Activated T-helper 17 cell treated with anti-CD3 and anti-CD28 coated beads, Interleukin-2, amount 50 U/mL, for 72 hours (primary cell): ENCODE data around the gene FBXO15. TPM values are rescaled to one million over a fixed set of nuclear protein-coding genes. Genes with fewer than 3 reads are reported as not detected.

Experiments used
- ATAC-seq: fragments of 150-1000 bp; cut with Tn5 transposase; replicated peaks from 2 replicates; pipeline ENCODE4 v1.10.0; 2021; ENCODE audit warnings: mild to moderate bottlenecking, moderate library complexity
- H3K27ac Mint-ChIP-seq: one replicate; pipeline ENCODE4 v1.8.0; 2022; ENCODE audit warnings: mixed read lengths
- H3K27me3 Mint-ChIP-seq: one replicate; pipeline ENCODE4 v1.8.0; 2022; ENCODE audit warnings: mixed read lengths
- H3K36me3 Mint-ChIP-seq: one replicate; pipeline ENCODE4 v1.8.0; 2022; ENCODE audit warnings: low read depth, mild to moderate bottlenecking, mixed read lengths
- H3K4me1 Mint-ChIP-seq: one replicate; pipeline ENCODE4 v1.8.0; 2022; ENCODE audit warnings: mixed read lengths
- H3K4me3 Mint-ChIP-seq: one replicate; pipeline ENCODE4 v1.8.0; 2022; ENCODE audit warnings: mild to moderate bottlenecking, mixed read lengths
- H3K9me3 Mint-ChIP-seq: one replicate; pipeline ENCODE4 v1.8.0; 2022; ENCODE audit warnings: mixed read lengths
- total RNA-seq, 2 donors: library from RNA; stranded (reverse); gene quantifications; one replicate each; pipeline ENCODE4 v1.2.3, GENCODE V29; 2022

Gene FBXO15
- total RNA-seq, 2 donors from 2014 or later, result 0.35 to 2.6 TPM

DNA sequence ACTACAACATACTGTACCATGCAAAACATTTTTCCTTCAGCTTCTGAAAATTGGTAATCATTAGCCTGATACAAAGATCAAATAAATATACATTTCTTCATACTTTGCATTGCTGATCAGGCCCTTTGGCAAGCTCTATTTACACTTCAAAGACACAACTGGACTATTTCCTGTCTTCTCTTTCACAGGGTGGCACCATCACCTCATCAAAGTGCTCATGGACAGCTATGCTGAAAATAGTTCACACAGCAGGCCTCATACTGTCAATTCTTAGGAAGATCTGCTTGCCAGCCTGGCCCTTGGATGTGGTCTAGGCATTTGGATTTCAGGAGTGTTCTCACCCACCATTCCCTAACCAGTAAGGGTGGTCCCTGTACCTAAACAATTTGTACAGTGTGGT is 33.9 kb downstream of the FBXO15 start:
- Mint-ChIP-seq H3K4me1 (no peaks in the 10 kb centered on the region), H3K9me3 (peaks cover under 1% of the 10 kb centered on the region), H3K36me3 (no peaks in the 10 kb centered on the region), H3K27ac (no peak overlapping the region), H3K27me3 (no peaks in the 10 kb centered on the region), H3K4me3 (no peak overlapping the region)
- ATAC-seq, result no peak

GRCh38 chr18:74110976-74111375 is 36.7 kb downstream of the FBXO15 start:
- no peaks in the 10 kb centered on the region for H3K27me3 Mint-ChIP-seq
- H3K36me3 Mint-ChIP-seq, result no peaks in the 10 kb centered on the region
- no peak overlapping the region for H3K4me3 Mint-ChIP-seq
- no peaks in the 10 kb centered on the region for H3K4me1 Mint-ChIP-seq
- H3K27ac Mint-ChIP-seq, result no peak overlapping the region
- ATAC-seq, result no peak
- H3K9me3 Mint-ChIP-seq, result peaks cover 4% of the 10 kb centered on the region

DNA sequence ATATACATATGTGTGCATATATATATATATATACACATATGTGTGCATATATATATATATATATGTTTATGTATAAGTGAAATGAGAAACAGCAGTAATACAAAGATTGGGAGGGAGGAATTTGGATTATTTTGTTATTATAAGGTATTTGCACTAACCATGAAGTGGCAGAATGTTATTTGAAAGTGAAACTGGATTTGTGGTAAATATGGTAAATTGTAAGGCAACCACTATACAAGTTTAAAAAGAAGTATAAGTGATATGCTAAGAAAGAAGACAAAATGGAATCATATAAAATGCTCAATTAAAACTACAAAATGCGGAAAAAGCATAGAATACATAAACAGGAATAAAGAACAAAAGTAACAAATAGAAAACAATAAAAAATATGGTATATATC is 37.5 kb downstream of the FBXO15 start:
- Mint-ChIP-seq H3K27ac (no peak overlapping the region), H3K4me3 (no peak overlapping the region), H3K4me1 (no peaks in the 10 kb centered on the region), H3K9me3 (peaks cover 4% of the 10 kb centered on the region), H3K27me3 (no peaks in the 10 kb centered on the region), H3K36me3 (no peaks in the 10 kb centered on the region)
- no peak for ATAC-seq

DNA sequence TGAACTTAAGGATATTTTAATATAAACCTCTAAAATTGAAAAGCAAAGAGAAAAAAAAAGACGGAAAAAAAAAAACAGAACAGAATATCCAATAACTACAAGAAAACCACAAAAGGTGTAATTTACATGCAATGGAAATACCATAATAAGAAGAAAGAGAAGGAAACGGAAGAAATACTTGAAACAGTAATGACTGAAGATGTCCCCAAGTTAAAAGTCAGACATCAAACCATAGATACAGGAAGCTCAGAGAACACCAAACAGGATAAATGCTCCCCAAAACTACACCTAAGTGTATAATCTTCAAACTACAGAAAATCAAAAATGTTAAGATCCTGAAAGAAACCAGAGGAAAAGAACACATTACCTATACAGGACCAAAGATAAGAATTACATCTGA is 39.2 kb downstream of the FBXO15 start:
- H3K4me1 Mint-ChIP-seq, result no peaks in the 10 kb centered on the region
- no peaks in the 10 kb centered on the region for H3K36me3 Mint-ChIP-seq
- H3K27me3 Mint-ChIP-seq, result no peaks in the 10 kb centered on the region
- H3K9me3 Mint-ChIP-seq, result peaks cover 7% of the 10 kb centered on the region
- no peak for ATAC-seq
- no peak overlapping the region for H3K27ac Mint-ChIP-seq
- H3K4me3 Mint-ChIP-seq, result no peak overlapping the region

DNA sequence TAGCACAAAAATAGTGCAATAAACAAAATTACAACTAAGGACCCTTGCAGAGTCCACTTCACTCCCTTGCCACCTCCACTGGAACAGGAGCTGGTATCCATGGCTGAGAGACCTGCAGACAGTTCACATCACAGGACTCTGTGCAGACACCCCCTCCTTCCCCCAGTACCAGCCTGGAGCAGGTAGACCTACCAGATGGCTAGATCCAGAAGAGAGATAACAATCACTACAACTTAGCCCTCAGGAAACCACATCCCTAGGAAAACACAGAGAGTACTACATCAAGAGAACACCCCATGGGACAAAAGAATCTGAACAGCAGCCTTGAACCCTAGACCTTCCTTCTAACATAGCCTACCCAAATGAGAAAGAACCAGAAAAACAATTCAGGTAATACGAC is 49.8 kb downstream of the FBXO15 start:
- Mint-ChIP-seq H3K4me3 (no peak overlapping the region), H3K36me3 (no peaks in the 10 kb centered on the region), H3K27me3 (peaks cover 22% of the 10 kb centered on the region), H3K9me3 (peaks cover 10% of the 10 kb centered on the region), H3K4me1 (no peaks in the 10 kb centered on the region), H3K27ac (no peak overlapping the region)
- no peak for ATAC-seq

DNA sequence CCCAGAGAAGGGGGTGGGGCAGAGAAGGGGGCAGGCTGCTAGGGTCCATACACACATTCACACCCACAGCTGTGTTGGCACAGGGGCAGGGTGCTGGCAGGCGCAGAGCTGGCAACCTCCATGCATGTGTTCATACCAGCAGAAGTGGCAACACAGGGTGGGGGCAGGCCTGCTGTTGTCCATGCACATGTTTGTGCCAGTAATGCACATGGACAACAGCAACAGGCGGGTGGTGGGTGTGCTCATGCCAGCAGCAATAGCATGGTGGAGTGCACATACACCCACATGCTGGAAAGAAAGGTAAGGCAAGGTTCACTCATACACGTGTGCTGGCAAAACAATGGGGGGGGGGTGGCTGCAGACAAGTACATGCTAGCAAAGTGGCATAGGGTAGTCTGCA is 54.7 kb downstream of the FBXO15 start:
- H3K27ac Mint-ChIP-seq, result no peak overlapping the region
- H3K4me3 Mint-ChIP-seq, result no peak overlapping the region
- peaks cover 20% of the 10 kb centered on the region for H3K27me3 Mint-ChIP-seq
- H3K36me3 Mint-ChIP-seq, result no peaks in the 10 kb centered on the region
- H3K9me3 Mint-ChIP-seq, result peaks cover 8% of the 10 kb centered on the region
- ATAC-seq, result no peak
- H3K4me1 Mint-ChIP-seq, result no peaks in the 10 kb centered on the region

DNA sequence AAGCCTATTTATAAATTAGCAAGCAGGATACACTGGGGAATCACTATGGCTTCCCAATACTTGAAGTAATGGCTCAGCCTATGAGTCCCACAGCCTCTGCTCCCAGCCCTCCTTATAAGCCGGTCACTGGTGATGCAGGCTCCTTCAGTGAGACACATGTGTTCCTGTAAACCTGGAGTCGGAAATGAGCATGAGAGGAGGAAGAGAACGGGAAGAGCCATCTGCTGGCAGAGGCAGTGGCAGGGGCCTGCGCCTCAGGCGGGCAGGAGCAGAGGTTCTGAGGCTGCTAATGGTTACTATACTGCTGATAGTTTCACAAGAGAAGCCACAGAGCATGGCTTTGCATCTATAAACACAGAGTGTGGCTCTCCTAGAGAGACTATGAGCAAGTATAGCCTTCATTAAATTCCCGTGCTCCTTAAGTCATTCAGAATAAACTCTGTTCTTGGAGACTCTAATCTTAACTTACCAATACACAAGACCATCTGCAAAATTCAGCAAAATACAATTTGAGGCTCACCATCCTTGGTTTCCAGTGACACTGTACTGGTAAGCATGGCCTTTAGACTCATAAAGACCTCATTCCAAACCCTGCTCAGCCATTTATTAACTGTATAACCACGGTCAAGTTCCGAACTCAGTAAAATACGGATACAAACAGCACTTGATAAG is 63.3 kb downstream of the FBXO15 start:
- Mint-ChIP-seq H3K27me3 (no peaks in the 10 kb centered on the region), H3K36me3 (no peaks in the 10 kb centered on the region), H3K9me3 (no peaks in the 10 kb centered on the region), H3K27ac (no peak overlapping the region), H3K4me1 (no peaks in the 10 kb centered on the region), H3K4me3 (no peak overlapping the region)
- ATAC-seq, result no peak

- no peak for ATAC-seq
- H3K27me3 Mint-ChIP-seq, result peaks cover 2% of the 10 kb centered on the region
- H3K4me1 Mint-ChIP-seq, result no peaks in the 10 kb centered on the region
- no peak overlapping the region for H3K27ac Mint-ChIP-seq
- H3K4me3 Mint-ChIP-seq, result no peak overlapping the region
- no peaks in the 10 kb centered on the region for H3K36me3 Mint-ChIP-seq
- no peaks in the 10 kb centered on the region for H3K9me3 Mint-ChIP-seq
These were observed 64.1 kb downstream of the FBXO15 start for GRCh38 chr18:74083557-74083952.

DNA sequence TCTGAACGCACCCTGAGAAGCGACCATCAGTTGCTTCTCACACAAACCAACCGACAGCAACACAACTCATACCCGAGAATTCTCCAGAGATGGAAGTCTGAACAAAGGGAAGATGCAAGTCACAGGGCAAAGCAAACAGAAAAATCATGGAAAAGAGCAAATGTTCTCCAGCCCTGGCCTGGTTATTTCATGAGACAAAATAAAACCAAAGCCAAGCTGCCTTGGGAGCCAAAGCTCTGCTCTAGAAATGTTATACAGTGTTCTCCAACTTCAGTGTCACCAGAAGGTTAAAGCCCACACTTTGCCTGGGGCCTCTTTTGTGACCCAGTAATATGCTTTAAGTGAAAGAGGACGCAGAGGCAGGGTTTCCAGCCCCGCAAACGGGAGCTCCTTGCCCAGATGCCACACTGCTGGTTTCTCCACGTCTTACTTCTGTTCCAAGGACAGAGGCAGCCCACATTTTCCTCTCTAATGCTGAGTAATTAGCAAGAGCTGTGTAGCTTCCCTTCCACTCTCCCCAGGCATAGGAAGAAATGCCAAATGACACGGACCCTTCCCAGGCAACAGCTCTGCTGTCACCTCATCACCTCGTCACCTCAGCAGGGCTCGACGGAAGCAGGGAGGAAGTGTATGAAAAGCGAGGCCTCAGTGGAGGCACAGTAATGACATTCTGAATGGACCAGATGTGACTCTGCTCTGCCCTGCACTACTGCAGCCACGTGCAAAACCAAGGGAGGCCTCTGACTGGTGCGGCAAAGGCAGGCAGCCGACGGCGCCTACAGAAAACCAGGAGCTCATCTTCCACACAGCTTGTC is 64.7 kb downstream of the FBXO15 start:
- H3K4me3 Mint-ChIP-seq, result peak overlapping the region; percentile 25
- peak overlapping the region; percentile 52 for H3K27ac Mint-ChIP-seq
- no peaks in the 10 kb centered on the region for H3K36me3 Mint-ChIP-seq
- no peaks in the 10 kb centered on the region for H3K9me3 Mint-ChIP-seq
- H3K4me1 Mint-ChIP-seq, result no peaks in the 10 kb centered on the region
- no peak for ATAC-seq
- peaks cover 3% of the 10 kb centered on the region for H3K27me3 Mint-ChIP-seq

DNA sequence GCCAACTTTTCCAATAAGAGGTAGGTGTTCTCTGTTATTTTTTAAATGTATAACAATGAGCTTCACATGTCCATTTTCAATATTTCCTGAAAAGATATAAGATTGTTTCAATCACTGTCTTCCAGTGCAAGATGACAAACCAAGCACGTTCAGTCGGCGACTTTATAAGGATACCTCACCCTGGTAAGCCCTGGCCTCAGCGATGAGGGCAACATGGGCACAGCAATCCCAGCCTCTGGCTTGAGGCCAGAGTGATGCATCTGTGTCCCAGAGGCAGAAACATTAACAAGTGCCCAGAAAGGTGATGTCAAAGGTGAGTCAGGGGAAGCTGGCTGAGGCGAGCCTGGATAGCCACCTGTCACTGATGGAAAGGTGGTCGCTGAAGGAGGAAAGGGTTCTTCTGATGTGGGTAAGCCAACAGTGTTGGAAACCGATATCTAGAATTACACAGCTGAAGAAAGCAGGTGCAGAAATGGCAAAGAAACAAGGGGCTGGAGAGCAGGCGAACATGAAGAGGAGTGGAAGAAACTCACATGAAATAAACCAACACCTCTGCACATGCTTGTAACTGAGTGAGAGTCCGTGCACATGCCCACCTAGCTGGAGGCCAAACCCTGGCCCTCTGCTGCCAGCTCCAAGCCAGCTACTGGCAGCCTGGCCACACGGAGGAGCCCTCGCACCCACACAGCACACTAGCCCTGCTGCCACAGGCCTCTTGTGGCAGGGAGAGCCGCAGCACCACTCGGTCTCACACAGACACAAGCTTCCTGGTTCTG is 65.5 kb downstream of the FBXO15 start:
- Mint-ChIP-seq H3K9me3 (no peaks in the 10 kb centered on the region), H3K27me3 (peaks cover 3% of the 10 kb centered on the region), H3K4me3 (peak overlapping the region; percentile 25), H3K4me1 (no peaks in the 10 kb centered on the region), H3K27ac (peak overlapping the region; percentile 52), H3K36me3 (no peaks in the 10 kb centered on the region)
- ATAC-seq, result peak; percentile 86

GRCh38 chr18:74078257-74078656 is 69.4 kb downstream of the FBXO15 start:
- no peak for ATAC-seq
- H3K27me3 Mint-ChIP-seq, result peaks cover 3% of the 10 kb centered on the region

DNA sequence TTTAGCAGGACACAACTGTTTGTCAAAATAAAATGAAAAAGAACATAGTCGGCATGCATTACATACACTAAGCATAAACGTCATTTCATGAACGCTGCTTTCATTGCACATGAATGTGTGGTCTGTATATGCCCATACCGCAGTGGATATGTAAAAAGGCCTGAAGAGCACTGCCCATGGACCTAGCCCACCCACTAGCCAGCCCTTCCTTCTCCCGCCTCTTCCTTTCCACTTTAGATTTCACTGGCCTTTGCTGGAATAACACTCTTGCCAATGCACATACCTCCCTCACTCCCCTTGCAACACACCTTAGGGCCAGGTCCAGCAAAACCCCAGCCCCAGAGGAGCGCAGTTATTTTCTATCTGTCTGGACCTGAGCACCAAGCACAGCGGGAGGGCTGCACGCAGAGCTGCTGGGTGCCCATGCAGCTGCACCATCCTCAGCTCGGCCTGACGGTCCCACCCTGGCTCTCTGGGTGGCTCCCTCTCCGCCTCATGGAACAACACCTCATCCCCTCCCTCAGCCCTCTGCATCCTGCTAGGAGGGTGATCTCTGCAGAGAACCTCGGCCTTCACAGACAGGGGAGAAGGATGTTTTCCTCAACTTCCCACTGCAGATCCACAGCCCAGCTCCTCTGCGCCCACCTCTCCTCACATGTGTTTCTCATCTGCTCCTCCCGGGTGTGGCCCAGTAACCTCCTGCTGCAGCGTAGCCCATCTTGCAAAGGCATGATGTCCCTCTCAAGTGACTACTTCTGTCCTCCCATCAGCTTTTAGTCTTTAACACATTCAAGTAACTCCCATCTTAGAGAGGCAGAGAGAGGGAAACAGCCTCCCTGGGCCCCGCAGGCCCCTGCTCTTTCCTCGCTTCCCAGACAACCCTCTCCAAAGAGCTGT is 72.7 kb downstream of the FBXO15 start:
- Mint-ChIP-seq H3K36me3 (no peaks in the 10 kb centered on the region), H3K4me1 (no peaks in the 10 kb centered on the region), H3K27me3 (peaks cover 5% of the 10 kb centered on the region), H3K9me3 (no peaks in the 10 kb centered on the region), H3K27ac (no peak overlapping the region), H3K4me3 (no peak overlapping the region)
- no peak for ATAC-seq

More at GRCh38 chr18:74078257-74078656, 69.4 kb downstream of the FBXO15 start:
- Mint-ChIP-seq H3K36me3 (no peaks in the 10 kb centered on the region), H3K4me3 (no peak overlapping the region), H3K9me3 (no peaks in the 10 kb centered on the region), H3K27ac (no peak overlapping the region), H3K4me1 (no peaks in the 10 kb centered on the region)

DNA sequence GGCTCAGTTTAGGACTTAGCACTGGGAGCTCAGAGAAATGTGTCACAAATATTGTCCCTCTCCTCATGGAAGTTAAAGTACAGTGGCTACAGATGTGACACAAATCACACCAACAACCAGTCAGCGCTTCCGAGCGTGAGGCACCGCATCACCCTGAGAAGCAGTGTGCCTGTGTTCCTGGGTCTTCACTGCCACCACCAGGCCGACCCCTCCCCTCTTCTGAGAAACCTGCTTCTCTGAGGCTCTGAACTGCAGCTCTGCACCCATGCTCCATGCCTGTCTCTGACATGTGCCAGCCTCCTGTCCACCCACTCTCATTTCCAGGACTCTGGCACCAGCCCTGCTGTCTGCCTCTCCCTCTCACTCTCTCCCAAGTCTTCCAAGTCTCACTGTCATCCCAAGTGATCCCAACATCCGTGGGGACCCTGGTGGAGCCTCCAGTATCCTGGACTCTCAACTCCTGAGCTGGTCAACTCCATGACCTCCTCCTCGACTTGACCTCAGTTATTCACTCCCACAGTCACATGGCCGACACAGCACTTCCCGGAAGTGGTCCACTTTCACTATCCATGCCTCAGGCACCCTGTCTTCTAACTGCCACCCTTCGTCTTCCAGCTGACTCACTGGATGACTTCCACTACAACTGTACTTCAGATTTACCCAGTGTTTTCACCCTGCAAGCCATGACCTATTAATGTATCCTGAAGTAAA is 73.5 kb downstream of the FBXO15 start:
- no peak for ATAC-seq
- Mint-ChIP-seq H3K4me1 (no peaks in the 10 kb centered on the region), H3K9me3 (no peaks in the 10 kb centered on the region)

More for the DNA sequence above, 73.5 kb downstream of the FBXO15 start:
- Mint-ChIP-seq H3K27me3 (peaks cover 5% of the 10 kb centered on the region), H3K4me3 (no peak overlapping the region), H3K27ac (no peak overlapping the region), H3K36me3 (no peaks in the 10 kb centered on the region)
